HL-60 (cell line): ENCODE data around the gene MYL9.

Experiments used
- DNase-seq, 2 experiments: peaks; one replicate each; pipeline ENCODE4 v3.0.0-alpha.2; 2010 to 2020; ENCODE audit warnings: low read depth in 1 of 2, low spot score in 1 of 2
- H3K27ac ChIP-seq: fragments of 250-450 bp; sonication (Bioruptor Pico); replicated peaks from 2 replicates; pipeline ENCODE4 v1.5.1; 2020; ENCODE audit warnings: mild to moderate bottlenecking, moderate library complexity
- H3K27me3 ChIP-seq: fragments of 250-450 bp; sonication (Bioruptor Pico); 2 replicates; pipeline ENCODE4 v1.5.1; 2021; ENCODE audit warnings: mild to moderate bottlenecking, moderate library complexity; ENCODE audit not compliant: insufficient read depth, poor library complexity, severe bottlenecking
- H3K4me3 ChIP-seq: replicated peaks from 2 replicates; pipeline ENCODE4 v1.5.1; 2011; ENCODE audit warnings: mild to moderate bottlenecking, control low read depth, low read length; ENCODE audit not compliant: insufficient read depth
- CTCF ChIP-seq: IDR thresholded peaks from one replicate; pipeline ENCODE4 v1.5.1; 2011; ENCODE audit warnings: low read length, control low read depth, inconsistent platforms; ENCODE audit not compliant: insufficient read depth
- GABPA ChIP-seq: IDR thresholded peaks from 2 replicates; pipeline ENCODE4 v1.6.1; 2012; ENCODE audit warnings: low read depth
- POLR2AphosphoS5 ChIP-seq: IDR thresholded peaks from 2 replicates; pipeline ENCODE4 v1.6.1; 2012; ENCODE audit warnings: low read depth
- SPI1 ChIP-seq: IDR thresholded peaks from 2 replicates; pipeline ENCODE4 v1.6.1; 2012; ENCODE audit warnings: low read depth, mild to moderate bottlenecking, borderline replicate concordance
- TF ChIP-seq, protein P1 (sequence below): IDR thresholded peaks from 2 replicates; pipeline ENCODE4 v1.6.1; 2012; ENCODE audit warnings: low read depth; ENCODE audit not compliant: insufficient replicate concordance

Gene MYL9

GRCh38 chr20:36591854-36592641, 50.7 kb downstream of the MYL9 start:
- no peak for DNase-seq
- Histone ChIP-seq H3K27me3 (no peaks in the 10 kb centered on the region), H3K27ac (no peak overlapping the region), H3K4me3 (no peak overlapping the region)
- TF ChIP-seq POLR2AphosphoS5 (no peak), SPI1 (peak; percentile 20; the same call in 1 of the 2 replicates)

- TF ChIP-seq CTCF (no peak), SPI1 (no peak), POLR2AphosphoS5 (no peak), GABPA (no peak)
- TF ChIP-seq, protein P1, sequence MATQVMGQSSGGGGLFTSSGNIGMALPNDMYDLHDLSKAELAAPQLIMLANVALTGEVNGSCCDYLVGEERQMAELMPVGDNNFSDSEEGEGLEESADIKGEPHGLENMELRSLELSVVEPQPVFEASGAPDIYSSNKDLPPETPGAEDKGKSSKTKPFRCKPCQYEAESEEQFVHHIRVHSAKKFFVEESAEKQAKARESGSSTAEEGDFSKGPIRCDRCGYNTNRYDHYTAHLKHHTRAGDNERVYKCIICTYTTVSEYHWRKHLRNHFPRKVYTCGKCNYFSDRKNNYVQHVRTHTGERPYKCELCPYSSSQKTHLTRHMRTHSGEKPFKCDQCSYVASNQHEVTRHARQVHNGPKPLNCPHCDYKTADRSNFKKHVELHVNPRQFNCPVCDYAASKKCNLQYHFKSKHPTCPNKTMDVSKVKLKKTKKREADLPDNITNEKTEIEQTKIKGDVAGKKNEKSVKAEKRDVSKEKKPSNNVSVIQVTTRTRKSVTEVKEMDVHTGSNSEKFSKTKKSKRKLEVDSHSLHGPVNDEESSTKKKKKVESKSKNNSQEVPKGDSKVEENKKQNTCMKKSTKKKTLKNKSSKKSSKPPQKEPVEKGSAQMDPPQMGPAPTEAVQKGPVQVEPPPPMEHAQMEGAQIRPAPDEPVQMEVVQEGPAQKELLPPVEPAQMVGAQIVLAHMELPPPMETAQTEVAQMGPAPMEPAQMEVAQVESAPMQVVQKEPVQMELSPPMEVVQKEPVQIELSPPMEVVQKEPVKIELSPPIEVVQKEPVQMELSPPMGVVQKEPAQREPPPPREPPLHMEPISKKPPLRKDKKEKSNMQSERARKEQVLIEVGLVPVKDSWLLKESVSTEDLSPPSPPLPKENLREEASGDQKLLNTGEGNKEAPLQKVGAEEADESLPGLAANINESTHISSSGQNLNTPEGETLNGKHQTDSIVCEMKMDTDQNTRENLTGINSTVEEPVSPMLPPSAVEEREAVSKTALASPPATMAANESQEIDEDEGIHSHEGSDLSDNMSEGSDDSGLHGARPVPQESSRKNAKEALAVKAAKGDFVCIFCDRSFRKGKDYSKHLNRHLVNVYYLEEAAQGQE: no peak
- Histone ChIP-seq H3K27ac (no peak overlapping the region), H3K4me3 (no peak overlapping the region), H3K27me3 (no peaks in the 10 kb centered on the region)
- DNase-seq: no peak
Measured at GRCh38 chr20:36593347-36593929, 52.1 kb downstream of the MYL9 start.

GRCh38 chr20:36599912-36600345, 58.6 kb downstream of the MYL9 start:
- no peak overlapping the region for H3K4me3 ChIP-seq
- TF ChIP-seq GABPA (no peak), SPI1 (peak; percentile 92), CTCF (no peak), POLR2AphosphoS5 (no peak)
- TF ChIP-seq, protein P1: no peak
- DNase-seq: peak in 1 of 2 experiments; percentile 28
- no peaks in the 10 kb centered on the region for H3K27me3 ChIP-seq
- peak overlapping the region; percentile 73 for H3K27ac ChIP-seq
